H1 (cell line): ENCODE measurements around the gene NCK2. TPM values are rescaled to one million over a fixed set of nuclear protein-coding genes. Genes with fewer than 3 reads are reported as not detected.

Source experiments
- CTCF ChIA-PET: fragments of 300-600 bp; sonication (Branson Sonifier 250); formaldehyde crosslinking; loops from one replicate; lab custom pipeline; 2021; ENCODE audit not compliant: partially characterized antibody; lab: Charles Lee
- POLR2A ChIA-PET: fragments of 300-600 bp; sonication (Branson Sonifier 250); formaldehyde crosslinking; loops from one replicate; lab custom pipeline; 2021; ENCODE audit warnings: inconsistent platforms; ENCODE audit not compliant: partially characterized antibody; lab: Charles Lee
- DNase-seq, 2 experiments: peaks; one replicate each; pipeline versions ENCODE4 v3.0.0 to v3.0.0-alpha.2; 2010 to 2022; ENCODE audit warnings: low spot score in 2 of 2, low read depth in 1 of 2, mixed read lengths in 1 of 2
- FAIRE-seq: peaks from 2 replicates; lab custom pipeline; 2011; peaks lifted over from hg19 to GRCh38; lab: Jason Lieb, UNC
- H2AFZ ChIP-seq: 2 replicates; pipeline ENCODE4 v1.8.1; 2012; ENCODE audit warnings: low read length, inconsistent platforms
- H2AK5ac ChIP-seq: 2 replicates; pipeline ENCODE4 v1.6.1; 2013; ENCODE audit warnings: low read depth, low read length
- H2BK120ac ChIP-seq: replicated peaks from 2 replicates; pipeline ENCODE3; 2013; ENCODE audit warnings: low read depth, low read length, inconsistent platforms
- H2BK12ac ChIP-seq: 2 replicates; pipeline ENCODE4 v1.6.1; 2013; ENCODE audit warnings: low read depth, low read length
- H2BK15ac ChIP-seq: 2 replicates; pipeline ENCODE4 v1.6.1; 2013; ENCODE audit warnings: low read length
- H2BK20ac ChIP-seq: 2 replicates; pipeline ENCODE4 v1.6.1; 2013; ENCODE audit warnings: low read length
- H2BK5ac ChIP-seq: 2 replicates; pipeline ENCODE4 v1.6.1; 2013; ENCODE audit warnings: low read depth, low read length
- H3K14ac ChIP-seq: 2 replicates; pipeline ENCODE4 v1.6.1; 2013; ENCODE audit warnings: inconsistent platforms; ENCODE audit not compliant: insufficient read length
- H3K18ac ChIP-seq: 2 replicates; pipeline ENCODE4 v1.6.1; 2013; ENCODE audit warnings: low read length; ENCODE audit errors: extremely low read depth
- H3K23ac ChIP-seq: 2 replicates; pipeline ENCODE4 v1.6.1; 2013; ENCODE audit warnings: inconsistent platforms; ENCODE audit not compliant: insufficient read length
- H3K23me2 ChIP-seq: 2 replicates; pipeline ENCODE4 v1.6.1; 2013; ENCODE audit warnings: low read depth, low read length
- H3K27ac ChIP-seq: 2 replicates; pipeline ENCODE4 v1.6.1; 2011; ENCODE audit warnings: low read depth, low read length, inconsistent platforms
- H3K27me3 ChIP-seq, 4 experiments: replicated peaks in 1 of 4; 1 replicate in 1 of 4; 2 replicates in 3 of 4; pipeline versions ENCODE4 v1.6.1 to v1.8.1; 2011 to 2013; ENCODE audit warnings: low read length in 3 of 4, mild to moderate bottlenecking in 3 of 4, inconsistent platforms in 2 of 4, mixed read lengths in 2 of 4, moderate library complexity in 1 of 4; ENCODE audit not compliant: control insufficient read depth in 3 of 4, insufficient read depth in 3 of 4; ENCODE audit errors: extremely low read depth in 1 of 4
- H3K36me3 ChIP-seq, 4 experiments: 2 replicates each; pipeline versions ENCODE4 v1.6.1 to v1.8.1; 2011 to 2013; ENCODE audit warnings: mild to moderate bottlenecking in 4 of 4, low read length in 3 of 4, moderate library complexity in 2 of 4, control low read depth in 1 of 4, inconsistent platforms in 1 of 4; ENCODE audit not compliant: insufficient read depth in 4 of 4, control insufficient read depth in 2 of 4
- H3K4ac ChIP-seq: replicated peaks from 2 replicates; pipeline ENCODE3; 2013; ENCODE audit warnings: low read length, low read depth, mixed read lengths, inconsistent platforms; ENCODE audit not compliant: insufficient read length
- H3K4me1 ChIP-seq, 4 experiments: replicated peaks in 1 of 4; 1 replicate in 1 of 4; 2 replicates in 3 of 4; pipeline versions ENCODE4 v1.6.1 to v1.8.1; 2011 to 2013; ENCODE audit warnings: low read length in 3 of 4, inconsistent platforms in 2 of 4, mixed read lengths in 1 of 4; ENCODE audit not compliant: insufficient read depth in 4 of 4, control insufficient read depth in 3 of 4
- H3K4me2 ChIP-seq, 2 experiments: 2 replicates each; pipeline versions ENCODE4 v1.6.1 to v1.8.1; 2011 to 2013; ENCODE audit warnings: low read depth in 2 of 2, low read length in 2 of 2, control low read depth in 1 of 2, inconsistent platforms in 1 of 2, mild to moderate bottlenecking in 1 of 2; ENCODE audit not compliant: insufficient read depth in 1 of 2
- H3K4me3 ChIP-seq, 4 experiments: fragments of 200-600, 300-600 bp in 1 of 4; sonication (generic), shearing (Covaris generic), sonication (Bioruptor Twin) in 1 of 4; 2 replicates each; pipeline versions ENCODE4 v1.5.1 to v1.8.1; 2011 to 2016; ENCODE audit warnings: low read length in 4 of 4, low read depth in 3 of 4, control low read depth in 2 of 4, inconsistent platforms in 2 of 4, mild to moderate bottlenecking in 2 of 4, mixed read lengths in 1 of 4, moderate library complexity in 1 of 4; ENCODE audit not compliant: insufficient read depth in 2 of 4; ENCODE audit errors: extremely low read depth in 1 of 4
- H3K56ac ChIP-seq: replicated peaks from 2 replicates; pipeline ENCODE3; 2013; ENCODE audit warnings: low read depth, mild to moderate bottlenecking, mixed read lengths, low read length, inconsistent platforms; ENCODE audit not compliant: insufficient read length
- H3K79me1 ChIP-seq: 2 replicates; pipeline ENCODE4 v1.6.1; 2013; ENCODE audit warnings: low read depth, low read length, control low read depth
- H3K79me2 ChIP-seq, 2 experiments: 2 replicates each; pipeline versions ENCODE4 v1.6.1 to v1.8.1; 2012 to 2013; ENCODE audit warnings: low read length in 2 of 2, mild to moderate bottlenecking in 2 of 2, inconsistent platforms in 1 of 2; ENCODE audit not compliant: insufficient read depth in 2 of 2, control insufficient read depth in 1 of 2
- H3K9ac ChIP-seq, 4 experiments: replicated peaks in 1 of 4; 1 replicate in 1 of 4; 2 replicates in 3 of 4; pipeline versions ENCODE4 v1.6.1 to v1.8.1; 2011 to 2013; ENCODE audit warnings: low read depth in 3 of 4, low read length in 3 of 4, control low read depth in 2 of 4, mild to moderate bottlenecking in 2 of 4, moderate library complexity in 2 of 4, inconsistent platforms in 1 of 4; ENCODE audit errors: extremely low read depth in 1 of 4
- H3K9me3 ChIP-seq, 2 experiments: 2 replicates each; pipeline versions ENCODE4 v1.6.1 to v1.8.1; 2012 to 2013; ENCODE audit warnings: mild to moderate bottlenecking in 2 of 2, moderate library complexity in 2 of 2, control low read depth in 1 of 2, inconsistent platforms in 1 of 2, low read depth in 1 of 2, low read length in 1 of 2, mixed read lengths in 1 of 2; ENCODE audit not compliant: insufficient read depth in 2 of 2
- H4K20me1 ChIP-seq, 2 experiments: replicated peaks in 1 of 2; 2 replicates each; pipeline versions ENCODE3 to v1.8.1; 2011 to 2013; ENCODE audit warnings: inconsistent platforms in 2 of 2, low read length in 2 of 2, mild to moderate bottlenecking in 1 of 2; ENCODE audit not compliant: insufficient read depth in 2 of 2, control insufficient read depth in 1 of 2
- H4K5ac ChIP-seq: 2 replicates; pipeline ENCODE4 v1.6.1; 2013; ENCODE audit warnings: low read length, low read depth, mixed read lengths, inconsistent platforms; ENCODE audit not compliant: insufficient read length
- H4K8ac ChIP-seq: 2 replicates; pipeline ENCODE4 v1.8.0; 2013; ENCODE audit warnings: mild to moderate bottlenecking, moderate library complexity, low read length, inconsistent platforms; ENCODE audit not compliant: insufficient read depth; ENCODE audit errors: extremely low read depth
- H4K91ac ChIP-seq: replicated peaks from 2 replicates; pipeline ENCODE3; 2013; ENCODE audit warnings: low read length, mixed read lengths, inconsistent platforms; ENCODE audit not compliant: insufficient read length
- CBX8 ChIP-seq: fragments of 300-800, 300-1000 bp; sonication (generic); IDR thresholded peaks from 2 replicates; pipeline ENCODE4 v1.7.1; 2016; ENCODE audit warnings: low read depth, low read length, borderline replicate concordance
- CTBP2 ChIP-seq: IDR thresholded peaks from 2 replicates; pipeline ENCODE4 v1.7.0; 2011; ENCODE audit warnings: borderline replicate concordance, mild to moderate bottlenecking, moderate library complexity, mixed read lengths, low read length; ENCODE audit not compliant: insufficient read depth, insufficient read length
- CTCF ChIP-seq, 3 experiments: IDR thresholded peaks; 1 replicate in 2 of 3; 2 replicates in 1 of 3; pipeline versions ENCODE4 v1.5.1 to v1.6.1; 2011; ENCODE audit warnings: low read length in 3 of 3, mild to moderate bottlenecking in 3 of 3, inconsistent platforms in 2 of 3, low read depth in 1 of 3, moderate library complexity in 1 of 3; ENCODE audit not compliant: insufficient read depth in 1 of 3; ENCODE audit errors: control extremely low read depth in 1 of 3
- E2F6 ChIP-seq: IDR thresholded peaks from 2 replicates; pipeline ENCODE4 v1.6.1; 2012; ENCODE audit warnings: inconsistent platforms
- EGR1 ChIP-seq: IDR thresholded peaks from 2 replicates; pipeline ENCODE4 v1.6.1; 2011; ENCODE audit warnings: low read depth, low read length, borderline replicate concordance
- PHF8 ChIP-seq: fragments of 200-600 bp; sonication (generic); conservative IDR thresholded peaks from 2 replicates; pipeline ENCODE4 v1.7.1; 2012; ENCODE audit warnings: low read depth, mild to moderate bottlenecking, inconsistent platforms, low read length, moderate library complexity
- POLR2AphosphoS5 ChIP-seq: IDR thresholded peaks from 2 replicates; pipeline ENCODE4 v1.6.1; 2011; ENCODE audit warnings: low read depth, low read length
- RFX5 ChIP-seq: IDR thresholded peaks from 2 replicates; pipeline ENCODE4 v1.6.1; 2011; ENCODE audit warnings: low read depth, low read length, improper control_type of control experiment, borderline replicate concordance
- TAF1 ChIP-seq: IDR thresholded peaks from 2 replicates; pipeline ENCODE4 v1.6.1; 2011; ENCODE audit warnings: mild to moderate bottlenecking, low read depth, low read length
- TEAD4 ChIP-seq: IDR thresholded peaks from 2 replicates; pipeline ENCODE4 v1.6.1; 2012; ENCODE audit warnings: low read depth, low read length, inconsistent platforms, mixed read lengths
- YY1 ChIP-seq: IDR thresholded peaks from 2 replicates; pipeline ENCODE4 v1.6.1; 2011; ENCODE audit warnings: low read depth, mild to moderate bottlenecking, low read length
- WGBS, 2 experiments: shearing (Covaris generic) in 1 of 2; methylation state at CpG; one replicate each; pipeline versions ENCODE4 v1.1.6 to v1.1.7; 2013 to 2015; ENCODE audit warnings: low lambda C conversion rate in 2 of 2, mixed read lengths in 2 of 2, inconsistent platforms in 1 of 2, low coverage in 1 of 2, missing lambda C conversion rate in 1 of 2; ENCODE audit not compliant: insufficient replicate concordance in 2 of 2, insufficient coverage in 1 of 2, insufficient read length in 1 of 2; ENCODE audit errors: extremely low coverage in 1 of 2, missing lambda C conversion rate in 1 of 2; 5-methylcytosine and 5-hydroxymethylcytosine counted together
- polyA plus RNA-seq, 7 experiments: library from polyadenylated mRNA; depleted of rRNA in 3 of 7; stranded (reverse) in 5 of 7; unstranded in 2 of 7; fragments of >200 nt in 5 of 7; fragments of 200-250 nt in 2 of 7; gene quantifications; 1 replicate in 5 of 7; 2 replicates in 1 of 7; 4 replicates in 1 of 7; pipeline versions ENCODE4 v1.2.1 to v1.2.3, GENCODE V29; 2011 to 2013; ENCODE audit warnings: missing spikeins in 2 of 7, mixed read lengths in 2 of 7
- total RNA-seq: library from RNA; stranded (reverse); fragmentation: NEBNext Ultra II Directional; extraction: Animal tissue kit (Norgen Biotek cat#: 25700); gene quantifications from 2 replicates; pipeline ENCODE4 v1.2.1, GENCODE V29; 2021

Gene NCK2
- total and polyA plus RNA-seq, 2 of the 8 experiments (the other 6 are each of a cell fraction or from before 2014, with no cell fraction given): 30.3 to 65.7 TPM

- Histone ChIP-seq H4K91ac (no peak overlapping the region), H3K4me2 (no peak overlapping the region), H4K20me1 (peaks cover 2 to 16% of the 10 kb centered on the region in 2 experiments), H2BK120ac (no peak overlapping the region), H2BK12ac (no peak overlapping the region), H3K14ac (no peak overlapping the region), H3K79me1 (peaks cover 8% of the 10 kb centered on the region; the same call in 1 of the 2 replicates), H3K4me1 (peaks cover 0 to 11% (median 7%) of the 10 kb centered on the region in 4 experiments; a peak in 6 of 7 replicates), H3K27ac (no peak overlapping the region), H2BK20ac (no peak overlapping the region), H2BK15ac (no peak overlapping the region), H3K79me2 (peaks cover 0 to 55% of the 10 kb centered on the region in 2 experiments; a peak in 2 of 4 replicates), H2BK5ac (no peak overlapping the region), H3K23me2 (no peaks in the 10 kb centered on the region; the same call in 1 of the 2 replicates), H3K18ac (0 out of 2 replicates have a peak overlapping the region, but pooled peaks have one; percentile 11), H3K4ac (no peak overlapping the region), H3K36me3 (no peaks in the 10 kb centered on the region), H2AK5ac (no peak overlapping the region), H3K9ac (no peak overlapping the region), H4K8ac (no peak overlapping the region), H3K9me3 (no peaks in the 10 kb centered on the region), H4K5ac (no peak overlapping the region), H3K56ac (no peak overlapping the region), H3K23ac (no peak overlapping the region), H2AFZ (no peak overlapping the region), H3K4me3 (no peak overlapping the region), H3K27me3 (no peaks in the 10 kb centered on the region)
- POLR2A ChIA-PET: no interaction called here
- no peak for DNase-seq
- CTCF ChIA-PET: no interaction called here
- no peak for FAIRE-seq
- 86% methylated on average over 13 of the region's 13 CpGs; no CpG with 5 or more reads in 1 of the 2 experiments for WGBS, 2 experiments
- no peak for TF ChIP-seq TAF1
- TF ChIP-seq RFX5: no peak
- no peak for TF ChIP-seq CTCF (IDR thresholded peaks at IDR 0.05; ENCODE audit: control extremely low read depth in 1 of 3, insufficient read depth in 1 of 3, low read depth in 1 of 3, low read length in 3 of 3)
- no peak for TF ChIP-seq PHF8
- no peak for TF ChIP-seq CBX8
- TF ChIP-seq E2F6: no peak
- TF ChIP-seq CTBP2: no peak
- no peak for TF ChIP-seq YY1
- TF ChIP-seq EGR1: no peak
- TF ChIP-seq POLR2AphosphoS5: no peak
- no peak for TF ChIP-seq TEAD4
These were observed 124.6 kb downstream of the NCK2 start for GRCh38 chr2:105869341-105869740.
